Astrocyte of the spinal cord (primary cell): Measurements from ENCODE around the gene RNF182.

Experiments
- DNase-seq: peaks from one replicate; pipeline ENCODE4 v3.0.0; 2011; ENCODE audit warnings: low read depth, low spot score
- H3K4me3 ChIP-seq: 2 replicates; pipeline ENCODE4 v1.5.1; 2011; ENCODE audit warnings: low read depth, mild to moderate bottlenecking, low read length, moderate library complexity
- CTCF ChIP-seq: IDR thresholded peaks from 2 replicates; pipeline ENCODE4 v1.5.1; 2012; ENCODE audit warnings: low read depth, mild to moderate bottlenecking, low read length, inconsistent platforms
- in situ Hi-C: cut with HindIII; loops from 2 replicates; pipeline ENCODE4 v1.10.0; 2017; ENCODE audit warnings: low sequenced_read_pairs

RNF182 gene

GRCh38 chr6:13922750-13923149, 2.0 kb upstream of the RNF182 start:
- no peak for TF ChIP-seq CTCF
- H3K4me3 ChIP-seq, result no peak overlapping the region
- DNase-seq, result no peak
- in situ Hi-C loops, result loop anchor here (25.0 kb wide), 1 partner anchor 115 kb away; no protein-coding TSS in a partner anchor

- in situ Hi-C loops, result loop anchor here (25.0 kb wide), 1 partner anchor 114 kb away; no protein-coding TSS in a partner anchor
- no peak for TF ChIP-seq CTCF
These were observed 1.1 kb upstream of the RNF182 start for GRCh38 chr6:13923527-13924145.

GRCh38 chr6:13924146-13924948, 405 bp upstream of the RNF182 start:
- peak overlapping the region; percentile 56 for H3K4me3 ChIP-seq
- peak; percentile 68 for DNase-seq
- no peak for TF ChIP-seq CTCF
- in situ Hi-C loops, result loop anchor here (25.0 kb wide), 1 partner anchor 113 kb away; no protein-coding TSS in a partner anchor

More at GRCh38 chr6:13923527-13924145, 1.1 kb upstream of the RNF182 start:
- peak; percentile 85 for DNase-seq
- peak overlapping the region; percentile 56 for H3K4me3 ChIP-seq

GRCh38 chr6:13926378-13926777, 1.6 kb downstream of the RNF182 start:
- in situ Hi-C loops, result no loop called here
- DNase-seq, result no peak
- no peak for TF ChIP-seq CTCF
- no peak overlapping the region for H3K4me3 ChIP-seq

GRCh38 chr6:13927203-13927602, 2.5 kb downstream of the RNF182 start:
- H3K4me3 ChIP-seq, result no peak overlapping the region
- no peak for DNase-seq
- no peak for TF ChIP-seq CTCF
- in situ Hi-C loops, result no loop called here

- no peak for DNase-seq
- TF ChIP-seq CTCF, result no peak
These were observed 4.4 kb downstream of the RNF182 start for GRCh38 chr6:13929196-13929595.

More at GRCh38 chr6:13929196-13929595, 4.4 kb downstream of the RNF182 start:
- no peak overlapping the region for H3K4me3 ChIP-seq
- in situ Hi-C loops, result no loop called here
